TTC549 (cell line): ENCODE data around the gene BCAS1.

Source experiments
- FAIRE-seq: peaks from 2 replicates; lab custom pipeline; 2012; peaks lifted over from hg19 to GRCh38; lab: Jason Lieb, UNC

Gene BCAS1

GRCh38 chr20:54070187-54070987 lies at the start of gene BCAS1:
TSS of gene BCAS1 (minus strand) at chr20:54070594. CDS start at chr20:54058718, 11,876 bp downstream.
- FAIRE-seq = no peak

GRCh38 chr20:54119744-54120143 lies 49.4 kb upstream of the BCAS1 start:
- no peak for FAIRE-seq

GRCh38 chr20:54118220-54119001 lies 48.0 kb upstream of the BCAS1 start:
- no peak for FAIRE-seq

GRCh38 chr20:54116550-54117235 lies 46.3 kb upstream of the BCAS1 start:
- no peak for FAIRE-seq

GRCh38 chr20:54115172-54115854 lies 44.9 kb upstream of the BCAS1 start:
- no peak for FAIRE-seq

GRCh38 chr20:54114109-54114508 lies 43.7 kb upstream of the BCAS1 start:
- no peak for FAIRE-seq

- no peak for FAIRE-seq
These were observed 43.2 kb upstream of the BCAS1 start for GRCh38 chr20:54113566-54113965.

- FAIRE-seq = no peak
These were observed 42.0 kb upstream of the BCAS1 start for GRCh38 chr20:54112221-54112884.

GRCh38 chr20:54111460-54111859 lies 41.1 kb upstream of the BCAS1 start:
- FAIRE-seq = no peak

- no peak for FAIRE-seq
These were observed 40.1 kb upstream of the BCAS1 start for GRCh38 chr20:54110457-54110856.

GRCh38 chr20:54110041-54110440 lies 39.6 kb upstream of the BCAS1 start:
- FAIRE-seq = no peak

- FAIRE-seq = no peak
These were observed 38.4 kb upstream of the BCAS1 start for GRCh38 chr20:54108817-54109216.

GRCh38 chr20:54108326-54108642 lies 37.9 kb upstream of the BCAS1 start:
- FAIRE-seq = no peak

GRCh38 chr20:54107600-54108325 lies 37.4 kb upstream of the BCAS1 start:
- no peak for FAIRE-seq

GRCh38 chr20:54107181-54107580 lies 36.8 kb upstream of the BCAS1 start:
- no peak for FAIRE-seq

- no peak for FAIRE-seq
These were observed 35.8 kb upstream of the BCAS1 start for GRCh38 chr20:54106162-54106561.

- no peak for FAIRE-seq
These were observed 35.3 kb upstream of the BCAS1 start for GRCh38 chr20:54105653-54106052.

GRCh38 chr20:54104781-54105180 lies 34.4 kb upstream of the BCAS1 start:
- FAIRE-seq = no peak

GRCh38 chr20:54103762-54104600 lies 33.6 kb upstream of the BCAS1 start:
- FAIRE-seq = no peak

- FAIRE-seq = no peak
These were observed 32.8 kb upstream of the BCAS1 start for GRCh38 chr20:54103067-54103761.
